DLD1 (cell line): Measurements from ENCODE around the gene LRP1B.
"Not testable (repeated sequence)": the region's sequence is repeated elsewhere in the genome, so short reads cannot be mapped to it uniquely, and the experiment has no call there.

ENCODE experiments used
- in situ Hi-C: cut with HindIII; loops from 2 replicates; pipeline ENCODE4 v1.10.0; 2017; ENCODE audit warnings: low sequenced_read_pairs

LRP1B gene

DNA sequence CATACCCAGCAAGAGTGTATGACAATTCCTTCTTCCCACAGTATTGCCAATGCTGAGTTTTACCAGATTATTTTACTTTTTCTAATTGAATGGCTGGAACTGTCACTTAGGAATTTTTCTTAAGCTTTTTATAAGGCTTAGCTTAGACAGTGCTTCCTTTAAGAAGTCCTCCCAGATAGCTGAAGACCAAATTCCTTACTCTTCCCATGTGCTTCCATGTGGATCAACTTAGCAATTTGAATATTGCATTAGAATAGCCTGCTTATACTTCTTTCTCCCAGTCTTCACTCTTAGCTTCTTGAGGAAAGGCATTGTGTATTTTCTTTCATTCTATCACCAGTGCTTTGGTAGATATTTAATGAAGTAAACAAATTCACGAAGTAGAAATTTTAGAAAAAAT is 1144.4 kb downstream of the LRP1B start:
- in situ Hi-C loops, result no loop called here

DNA sequence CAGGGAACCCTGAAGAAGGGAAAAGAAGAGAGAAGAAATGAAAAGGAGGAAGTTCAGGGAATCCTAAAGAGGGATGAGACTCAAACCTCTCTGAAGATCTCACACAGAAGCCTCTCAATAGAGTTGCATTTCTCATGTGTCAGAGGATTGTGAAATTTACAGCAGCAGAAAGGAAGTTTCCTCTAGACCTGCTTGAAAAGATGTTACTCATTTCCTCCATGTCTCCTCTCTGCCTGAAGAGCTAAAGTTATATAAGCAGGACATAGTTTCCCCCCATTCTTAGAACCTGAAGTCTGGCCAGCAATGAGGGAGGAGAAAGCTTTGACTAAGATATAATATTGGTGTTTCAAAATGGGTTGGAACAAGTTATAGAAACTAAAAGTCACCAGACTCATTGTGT is 1155.6 kb downstream of the LRP1B start:
- in situ Hi-C loops, result no loop called here

DNA sequence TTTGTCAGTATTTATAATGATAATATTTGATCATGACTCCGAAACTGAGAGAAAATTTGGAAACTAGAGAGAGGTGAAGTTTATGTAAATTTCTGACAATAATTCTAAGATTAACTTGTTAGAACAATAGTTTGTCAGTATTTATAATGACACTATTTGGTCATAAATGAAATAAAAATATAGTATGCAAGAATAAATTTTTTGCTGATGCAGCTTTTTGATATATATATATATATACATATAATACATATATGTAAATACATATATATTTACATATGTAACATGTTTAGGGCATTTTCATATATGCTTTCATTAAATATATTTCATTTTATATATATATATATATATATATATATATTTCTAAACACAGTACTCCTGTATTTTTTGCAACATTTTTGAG is 1158.1 kb downstream of the LRP1B start:
- in situ Hi-C loops, result no loop called here

DNA sequence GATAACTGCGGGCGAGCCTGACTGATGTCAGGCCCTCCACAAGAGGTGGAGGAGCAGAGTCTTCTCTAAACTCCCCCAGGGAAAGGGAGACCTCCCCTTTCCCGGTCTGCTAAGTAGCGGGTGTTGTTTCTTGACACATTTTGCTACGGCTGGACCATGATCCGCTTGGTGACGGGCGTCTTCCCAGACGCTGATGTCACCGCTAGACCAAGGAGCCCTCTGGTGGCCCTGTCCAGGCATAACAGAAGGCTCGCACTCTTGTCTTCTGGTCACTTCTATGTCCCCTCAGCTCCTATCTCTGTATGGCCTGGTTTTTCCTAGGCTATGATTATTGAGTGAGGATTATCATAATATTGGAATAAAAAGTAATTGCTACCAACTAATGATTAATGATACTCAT is 1166.5 kb downstream of the LRP1B start:
- in situ Hi-C loops, result not testable (repeated sequence)

DNA sequence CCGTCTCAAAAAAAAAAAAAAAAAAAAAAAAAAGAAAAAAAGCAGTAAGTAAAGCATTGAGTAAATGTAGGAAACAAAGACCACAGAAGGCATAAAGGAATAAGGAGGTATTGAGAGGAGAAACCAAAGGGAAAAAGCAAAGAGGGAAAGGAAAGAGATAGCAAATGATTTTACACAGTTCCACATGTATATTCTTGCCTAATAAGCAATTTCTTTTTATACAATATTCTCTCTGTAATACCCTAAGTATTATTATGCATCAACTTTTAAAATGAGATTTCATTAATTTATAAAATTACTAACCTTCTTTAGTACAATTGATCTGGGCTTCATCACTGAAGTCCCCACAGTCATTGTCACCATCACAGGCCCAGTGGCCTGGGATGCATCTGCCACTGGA is 1180.9 kb downstream of the LRP1B start:
- in situ Hi-C loops, result no loop called here

DNA sequence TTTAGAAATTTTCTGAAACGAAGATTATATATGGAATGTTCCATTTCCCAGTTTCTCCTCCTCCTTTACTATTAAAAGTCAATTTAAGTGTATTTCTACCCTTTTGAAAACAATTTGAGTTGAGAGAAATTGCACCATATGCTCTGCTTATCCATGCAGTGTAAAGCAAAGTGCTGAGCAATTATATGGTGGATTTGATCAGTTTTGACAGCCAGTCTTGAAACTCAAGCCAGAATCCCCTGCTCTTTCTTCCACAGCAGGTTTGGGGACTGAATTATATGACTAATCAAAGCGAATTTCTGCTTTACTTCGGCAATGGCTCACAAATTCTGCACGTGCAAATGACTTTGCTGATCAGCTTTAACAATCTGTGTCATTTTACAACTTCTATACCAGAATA is 1183.6 kb downstream of the LRP1B start:
- in situ Hi-C loops, result no loop called here

DNA sequence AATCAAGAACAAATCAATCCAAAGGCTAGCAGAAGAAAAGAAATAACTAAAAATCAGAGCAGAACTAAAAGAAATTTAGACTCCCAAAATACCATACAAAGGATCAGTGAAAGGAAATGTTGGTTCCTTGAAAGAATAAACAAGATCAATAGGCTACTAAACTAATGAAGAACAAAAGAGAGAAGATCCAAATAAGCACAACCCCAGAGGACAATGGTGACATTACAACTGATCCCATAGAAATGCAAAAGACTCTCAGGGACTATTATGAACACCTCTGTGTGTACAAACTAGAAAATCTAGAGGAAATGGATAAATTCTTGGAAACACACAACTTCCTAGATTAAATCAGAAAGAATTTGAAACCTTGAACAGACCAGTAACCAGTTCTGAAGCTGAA is 1186.9 kb downstream of the LRP1B start:
- in situ Hi-C loops, result no loop called here

DNA sequence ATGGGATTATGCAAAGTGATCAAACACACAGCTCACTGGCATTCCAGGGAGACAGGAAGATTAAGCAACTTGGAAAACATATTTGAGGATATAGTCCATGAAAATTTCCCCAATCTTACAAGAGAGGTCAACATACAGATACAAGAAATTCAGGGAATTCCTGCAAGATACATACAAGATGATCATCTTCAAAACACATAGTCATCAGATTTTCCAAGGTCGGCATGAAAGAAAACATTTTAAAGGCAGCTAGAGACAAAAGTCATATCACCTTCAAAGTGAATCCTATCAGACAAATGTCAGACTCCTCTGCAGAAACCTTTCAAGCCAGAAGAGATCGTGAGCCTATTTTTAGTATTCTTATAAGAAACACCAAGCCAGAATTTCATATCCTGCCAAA is 1188.5 kb downstream of the LRP1B start:
- in situ Hi-C loops, result no loop called here

DNA sequence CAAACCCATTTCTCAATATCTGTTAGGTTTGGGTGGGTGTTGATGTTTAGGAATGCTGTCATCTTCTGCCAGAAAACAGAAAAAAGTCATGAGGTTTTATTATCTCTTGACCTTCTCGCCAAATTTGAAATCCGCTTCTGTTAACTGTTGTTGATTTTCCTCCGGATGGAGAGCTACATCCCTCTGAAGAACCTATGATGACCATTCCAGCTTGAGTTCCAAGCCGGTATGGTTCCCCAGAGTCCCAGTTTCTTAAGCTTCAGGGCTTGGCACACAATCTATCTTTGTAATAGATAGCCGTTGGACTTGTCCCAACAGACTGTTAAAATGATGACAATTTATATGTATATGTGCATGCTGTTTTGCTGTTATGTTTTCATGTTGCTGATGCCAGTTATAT is 1201.0 kb downstream of the LRP1B start:
- in situ Hi-C loops, result no loop called here

DNA sequence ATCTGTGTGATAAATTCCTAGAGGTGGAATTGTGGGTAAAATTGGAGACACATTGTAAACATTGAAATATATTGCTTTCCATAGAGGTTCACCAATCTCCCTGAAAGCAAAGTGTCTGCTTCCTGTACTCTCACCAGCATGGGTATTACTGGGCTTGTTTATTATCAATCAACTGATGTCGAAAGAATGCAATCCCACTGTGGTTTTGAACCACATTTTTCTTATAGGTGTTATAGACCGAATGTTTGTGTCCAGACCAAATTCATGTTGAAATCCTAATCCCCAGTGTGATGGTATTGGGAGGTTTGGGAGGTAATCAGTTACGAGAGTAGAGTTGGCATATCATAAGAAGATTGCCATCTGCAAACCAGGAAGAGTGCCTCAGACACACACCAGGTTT is 1212.4 kb downstream of the LRP1B start:
- in situ Hi-C loops, result no loop called here

DNA sequence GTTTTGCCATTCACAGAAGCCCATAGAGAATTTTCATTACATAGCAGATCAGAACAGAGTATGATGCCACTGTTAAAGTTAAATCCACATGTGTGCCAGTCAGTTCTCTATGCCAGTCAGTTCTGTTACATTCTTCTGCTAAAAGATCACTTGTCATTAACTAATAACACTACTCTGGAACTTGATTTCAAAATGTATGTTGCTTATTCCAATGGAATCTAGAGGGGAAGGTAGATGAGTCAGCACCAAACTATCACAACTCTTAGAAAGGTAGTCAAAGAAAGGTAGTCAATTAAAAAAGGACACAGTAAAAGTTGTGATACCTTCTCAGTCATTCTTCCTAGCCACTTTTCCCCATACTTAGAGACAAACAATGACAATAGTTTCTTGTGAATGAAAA is 1214.4 kb downstream of the LRP1B start:
- in situ Hi-C loops, result no loop called here

DNA sequence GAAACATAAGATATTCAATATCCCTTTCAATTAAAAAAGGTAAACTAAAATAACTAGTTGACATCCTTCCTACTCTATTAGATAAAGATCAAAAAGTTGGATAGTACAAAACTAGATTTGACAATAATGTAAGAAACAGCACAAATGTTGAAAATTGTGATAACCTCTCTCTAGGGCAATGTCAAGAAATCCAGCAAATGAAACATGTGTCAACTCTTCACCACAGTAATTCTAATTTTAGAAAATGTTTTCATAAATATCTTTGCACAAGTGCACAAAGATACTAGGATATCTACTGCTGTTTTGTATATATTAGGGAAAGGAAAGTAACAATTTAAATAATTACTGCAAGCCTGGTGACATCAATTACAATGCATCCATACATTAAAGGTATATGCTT is 1220.1 kb downstream of the LRP1B start:
- in situ Hi-C loops, result no loop called here

DNA sequence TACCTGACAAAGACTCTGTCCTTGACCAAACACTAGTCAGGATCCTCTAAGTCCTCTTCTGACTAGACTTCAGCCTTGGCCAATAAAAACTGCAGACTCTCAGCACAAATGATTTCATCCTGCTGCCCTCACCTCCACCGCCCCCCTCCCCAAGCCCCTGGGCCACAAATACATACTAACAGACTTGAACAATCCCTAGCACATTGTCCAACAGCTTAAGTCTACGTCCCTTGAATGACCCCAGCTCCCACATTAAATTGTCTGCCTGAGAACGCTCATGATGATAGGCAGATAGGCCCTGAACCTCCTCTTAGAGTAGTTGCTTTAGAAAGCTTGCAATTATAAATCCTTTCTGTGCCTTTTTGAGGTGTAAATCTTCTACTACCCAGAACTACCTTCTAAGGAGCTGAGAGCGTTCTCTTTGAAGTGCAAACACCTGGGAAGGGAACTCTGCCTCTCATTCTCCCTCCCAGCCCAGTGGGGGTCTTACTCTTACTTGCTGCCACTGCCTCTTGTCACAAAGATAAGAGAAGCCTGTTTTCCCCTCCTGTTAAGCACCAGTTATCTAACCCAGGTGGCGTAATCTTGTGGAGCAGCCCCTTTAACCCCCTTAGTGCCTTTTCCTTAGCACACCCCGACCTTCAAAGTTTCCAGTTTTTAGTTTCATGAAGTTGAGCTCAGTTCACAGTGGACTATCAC is 1225.6 kb downstream of the LRP1B start:
- in situ Hi-C loops, result no loop called here

DNA sequence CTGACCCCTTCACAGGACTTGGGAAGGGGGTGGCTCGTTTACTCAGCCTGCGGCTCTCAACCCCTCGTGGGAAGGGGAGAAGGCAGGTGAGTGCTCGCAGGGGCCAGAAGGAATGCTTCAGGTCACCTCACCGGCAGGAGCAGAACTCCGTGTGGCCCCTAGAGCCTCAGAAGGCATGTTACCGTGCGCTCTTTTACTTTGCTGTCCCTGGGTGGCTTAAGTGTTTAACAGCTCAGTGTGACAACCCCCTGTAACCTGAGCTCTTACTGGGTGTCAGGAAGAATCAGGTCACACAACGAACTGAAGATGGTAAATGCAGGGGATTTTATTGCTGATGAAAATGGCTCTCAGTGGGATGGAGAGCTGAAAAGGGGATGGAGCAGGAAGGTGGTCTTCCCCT is 1235.4 kb downstream of the LRP1B start:
- in situ Hi-C loops, result no loop called here

DNA sequence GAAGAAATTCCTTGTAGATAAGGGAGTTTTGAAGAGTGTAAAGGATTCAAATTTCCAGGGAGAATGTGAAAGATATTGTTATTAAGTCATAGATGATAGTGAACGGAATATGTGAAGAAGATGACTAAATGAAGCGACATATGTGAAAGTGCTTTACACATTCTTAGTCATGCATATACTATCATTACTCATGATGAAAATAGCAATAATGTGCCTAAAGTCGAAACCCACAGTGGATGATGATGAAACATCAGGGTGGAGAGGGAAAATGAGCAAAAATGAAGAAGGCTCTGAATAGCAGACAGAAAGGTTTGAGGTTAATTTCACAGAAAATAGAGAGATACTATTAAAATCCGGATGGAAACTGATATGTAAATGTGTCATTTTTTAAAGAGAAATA is 1237.1 kb downstream of the LRP1B start:
- in situ Hi-C loops, result no loop called here

DNA sequence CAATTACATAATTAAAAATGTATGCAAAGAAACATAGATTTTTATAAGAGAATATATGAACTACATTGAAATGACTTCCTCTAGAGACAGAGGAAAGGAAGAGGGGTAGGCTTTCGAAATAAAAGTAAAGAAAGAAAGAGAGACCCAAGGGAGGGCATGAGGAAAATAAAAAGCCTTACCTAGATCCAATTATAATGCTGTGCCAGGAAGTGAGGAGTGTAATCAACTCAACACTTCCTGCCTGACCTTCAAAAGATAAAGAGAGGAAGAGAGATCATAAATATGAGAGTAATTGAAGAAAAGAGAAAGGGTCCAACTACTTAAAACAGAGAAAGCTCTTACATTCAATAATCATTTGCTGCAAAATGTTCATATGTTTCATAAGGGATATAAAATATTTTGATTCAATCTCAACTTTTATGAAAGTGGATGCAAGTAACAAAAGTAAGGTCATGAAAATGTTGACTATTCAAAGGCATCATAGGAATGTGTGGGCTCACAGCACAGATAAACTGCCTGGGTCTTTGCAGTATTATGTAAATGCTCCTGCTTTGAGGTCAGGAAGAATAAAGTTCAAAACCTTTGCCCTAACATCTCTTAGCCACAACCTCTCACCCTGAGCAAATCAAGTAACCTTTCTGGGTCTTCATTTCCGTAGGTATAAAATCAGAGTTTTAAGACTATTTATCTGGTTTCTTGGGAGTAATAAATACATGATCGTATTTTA is 1237.7 kb downstream of the LRP1B start:
- in situ Hi-C loops, result no loop called here

DNA sequence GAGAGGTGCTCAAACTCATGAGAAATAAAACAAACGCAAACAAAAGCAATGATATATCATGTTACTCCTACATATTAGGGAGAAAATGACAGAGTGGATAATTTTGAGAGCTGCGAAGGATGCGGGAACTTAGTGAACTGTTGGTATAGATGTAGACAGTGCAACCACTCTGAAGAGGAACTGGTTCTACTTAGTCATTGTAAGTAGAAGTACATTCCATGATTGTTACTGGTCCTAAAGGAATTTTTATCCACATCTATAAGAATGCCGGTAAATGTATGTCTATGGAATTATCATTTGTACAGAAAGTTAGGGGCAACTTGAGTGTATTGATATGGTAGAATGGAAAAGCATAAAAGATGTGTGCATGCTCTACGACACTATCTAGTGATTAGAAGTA is 1238.4 kb downstream of the LRP1B start:
- in situ Hi-C loops, result no loop called here

DNA sequence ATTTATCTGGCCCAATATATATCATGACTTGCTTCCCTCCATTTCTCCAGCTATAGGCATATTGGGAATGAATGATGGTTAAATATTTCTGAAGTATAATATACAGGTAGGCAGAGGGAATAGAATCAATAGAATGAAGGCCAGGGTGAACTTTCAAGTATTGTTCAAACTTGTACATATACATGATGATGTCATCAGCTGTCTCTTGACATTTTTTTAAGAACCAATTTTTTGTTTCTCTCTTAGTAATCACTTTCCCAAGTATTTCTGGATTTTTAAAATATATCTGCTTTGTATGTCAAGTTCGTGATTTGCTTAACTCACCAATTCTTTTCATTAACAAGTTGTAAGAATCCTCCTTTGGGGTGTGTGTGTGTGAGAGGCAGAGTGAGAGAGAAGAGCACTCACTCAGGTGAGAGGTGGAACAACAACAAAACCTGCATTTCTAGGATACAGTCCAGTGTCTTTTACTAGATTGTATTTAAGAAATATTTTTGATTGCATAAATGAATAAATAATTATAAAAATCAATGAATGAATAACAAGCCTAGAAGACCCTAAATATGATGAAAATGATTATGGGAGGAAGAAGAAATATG is 1239.1 kb downstream of the LRP1B start:
- in situ Hi-C loops, result no loop called here

DNA sequence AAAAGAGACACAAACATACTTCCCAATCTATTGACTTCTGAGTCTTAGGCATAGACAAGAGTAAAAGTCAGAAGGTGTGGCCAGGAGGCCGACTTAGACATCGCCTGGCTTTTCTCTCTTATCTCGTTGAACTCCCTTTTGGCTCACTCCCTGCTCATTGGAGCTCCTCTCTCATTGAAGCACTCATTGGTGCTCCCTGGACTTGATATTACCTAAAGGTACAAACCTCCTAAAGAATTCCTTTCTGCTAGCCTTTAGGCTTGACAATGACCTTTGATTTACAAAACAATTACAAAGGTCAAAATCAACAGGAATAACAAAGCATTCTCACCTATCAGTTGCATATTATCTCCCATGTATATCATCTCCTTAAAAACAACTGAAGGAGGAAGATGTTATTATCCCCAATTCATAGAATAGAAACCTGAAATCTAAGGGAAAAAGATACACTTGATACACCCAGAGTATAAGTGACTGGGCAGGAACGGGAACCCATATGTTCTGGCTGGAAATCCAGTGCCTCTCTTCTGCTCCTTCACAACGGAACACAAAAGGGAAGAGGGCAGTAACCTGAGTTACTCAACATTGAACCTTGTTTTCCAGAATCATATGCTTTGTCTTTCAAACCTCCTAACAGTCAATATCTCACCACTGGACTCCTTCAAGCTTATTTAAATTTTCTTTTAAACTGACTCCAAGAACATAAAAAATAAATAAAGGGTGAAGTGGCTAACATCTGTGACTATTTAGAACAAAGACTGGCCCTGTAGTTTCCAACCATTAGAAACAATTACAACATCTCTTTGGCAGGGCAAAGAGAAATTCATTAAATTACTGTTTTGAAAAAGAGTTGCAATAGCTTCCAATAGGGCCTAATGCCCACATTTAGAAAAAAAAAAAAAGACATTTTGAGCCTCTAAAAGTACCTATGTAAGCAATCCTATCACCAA is 1247.9 kb downstream of the LRP1B start:
- in situ Hi-C loops, result no loop called here

DNA sequence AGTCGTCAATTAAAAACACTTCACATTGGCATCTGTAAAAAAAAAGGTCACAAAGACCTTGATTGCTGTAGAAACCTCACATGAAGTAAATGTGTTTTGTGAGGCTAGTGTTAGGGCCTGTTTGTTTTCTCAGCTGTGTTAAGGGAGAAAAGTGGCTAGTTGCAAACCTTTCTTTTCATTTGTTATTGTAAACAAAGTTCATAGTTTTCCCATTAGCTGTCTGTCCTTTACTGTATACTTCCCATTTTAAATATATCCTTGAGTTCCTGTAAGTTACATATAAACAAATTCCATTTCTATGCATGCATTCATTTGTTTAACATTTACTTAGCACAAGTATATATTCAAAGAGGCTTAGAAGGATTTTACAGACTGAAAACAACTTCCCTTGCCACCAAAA is 1250.2 kb downstream of the LRP1B start:
- in situ Hi-C loops, result no loop called here

DNA sequence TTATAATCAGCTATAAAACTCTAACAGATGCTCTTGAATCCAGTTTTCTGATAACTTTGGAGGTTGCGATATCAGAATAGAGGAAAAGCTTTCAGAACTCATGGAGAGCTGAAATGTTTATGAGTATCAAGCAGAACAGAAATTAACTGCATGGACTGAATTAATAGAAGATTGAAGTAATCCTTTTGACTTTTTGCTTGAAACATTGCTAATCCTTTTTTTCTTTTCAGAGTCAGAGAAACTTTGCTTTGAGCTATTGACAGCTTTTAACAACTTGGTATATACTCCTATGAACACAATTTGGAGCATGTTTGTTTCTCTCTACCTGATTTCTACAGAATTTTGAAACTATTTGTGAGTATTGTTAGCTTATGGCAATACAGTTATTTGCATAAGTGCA is 1254.8 kb downstream of the LRP1B start:
- in situ Hi-C loops, result no loop called here
